Ramos (cell line): ENCODE data around the gene D2HGDH.
"Not testable (repeated sequence)": the region's sequence is repeated elsewhere in the genome, so short reads cannot be mapped to it uniquely, and the experiment has no call there.

Source experiments
- in situ Hi-C: fragments of 300-500 bp; cut with MboI; formaldehyde crosslinking; loops from one replicate; pipeline ENCODE4 v1.14.3; 2022; ENCODE audit warnings: low sequenced_read_pairs; ENCODE audit not compliant: unreplicated experiment

The D2HGDH gene

GRCh38 chr2:241814393-241814642 lies 79.9 kb downstream of the D2HGDH start:
- in situ Hi-C loops = no loop called here

- in situ Hi-C loops = no loop called here
Observed at GRCh38 chr2:241814643-241815476, 80.4 kb downstream of the D2HGDH start.

DNA sequence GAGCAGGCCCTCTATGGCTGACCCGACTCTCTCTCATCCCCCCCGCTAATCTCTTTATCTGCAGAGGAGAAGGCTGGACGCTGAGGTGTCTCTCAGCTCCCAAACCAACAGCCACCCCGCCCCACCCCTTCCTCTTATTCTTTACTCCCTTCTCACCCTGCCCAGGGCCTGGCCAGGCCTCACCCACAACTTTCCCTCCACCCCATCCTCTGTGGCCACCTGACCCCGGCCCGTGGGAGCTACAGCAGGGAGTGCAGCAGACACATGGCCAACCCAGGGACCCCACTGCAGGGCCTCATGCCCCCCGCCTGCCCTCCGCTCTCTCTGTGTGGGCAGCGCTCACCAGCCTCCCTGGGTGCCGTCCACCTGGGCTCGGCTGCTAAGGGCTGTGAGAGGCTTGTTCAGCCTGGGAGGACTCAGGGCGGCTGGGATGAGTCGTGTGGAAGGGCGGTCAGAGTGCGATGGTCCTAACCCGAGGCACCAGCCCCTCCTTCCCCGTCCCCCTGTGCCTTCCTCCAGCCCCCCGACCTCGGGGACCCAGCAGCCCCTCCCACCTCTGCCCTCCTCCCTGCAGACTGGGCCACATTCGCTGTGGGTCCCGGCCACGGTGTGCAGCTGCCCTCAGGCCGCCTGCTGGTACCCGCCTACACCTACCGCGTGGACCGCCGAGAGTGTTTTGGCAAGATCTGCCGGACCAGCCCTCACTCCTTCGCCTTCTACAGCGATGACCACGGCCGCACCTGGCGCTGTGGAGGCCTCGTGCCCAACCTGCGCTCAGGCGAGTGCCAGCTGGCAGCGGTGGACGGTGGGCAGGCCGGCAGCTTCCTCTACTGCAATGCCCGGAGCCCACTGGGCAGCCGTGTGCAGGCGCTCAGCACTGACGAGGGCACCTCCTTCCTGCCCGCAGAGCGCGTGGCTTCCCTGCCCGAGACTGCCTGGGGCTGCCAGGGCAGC lies 81.3 kb downstream of the D2HGDH start:
- in situ Hi-C loops = no loop called here

- in situ Hi-C loops = no loop called here
Observed at GRCh38 chr2:241816431-241817121, 82.1 kb downstream of the D2HGDH start.

- in situ Hi-C loops = no loop called here
Observed at GRCh38 chr2:241817126-241817820, 82.8 kb downstream of the D2HGDH start.

DNA sequence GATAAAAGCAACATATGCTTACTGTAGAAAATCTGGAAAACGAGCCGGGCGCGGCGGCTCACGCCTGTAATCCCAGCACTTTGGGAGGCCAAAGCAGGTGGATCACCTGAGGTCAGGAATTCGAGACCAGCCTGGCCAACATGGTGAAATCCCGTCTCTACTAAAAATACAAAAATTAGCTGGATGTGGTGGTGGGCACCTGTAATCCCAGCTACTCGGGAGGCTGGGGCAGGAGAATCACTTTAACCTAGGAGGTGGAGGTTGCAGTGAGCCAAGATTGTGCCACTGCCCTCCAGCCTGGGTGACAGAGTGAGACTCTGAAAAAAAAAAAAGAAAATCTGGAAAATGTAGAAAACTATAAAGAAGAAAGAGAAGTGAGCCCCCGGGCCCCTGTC lies 83.4 kb downstream of the D2HGDH start:
- in situ Hi-C loops = not testable (repeated sequence)
